ENCODE results near the gene KCP. TPM values are rescaled to one million over a fixed set of nuclear protein-coding genes. Genes with fewer than 3 reads are reported as not detected.

Gene KCP
- total and polyA plus RNA-seq, 2 experiments from 2014 or later = 0.76 to 1.1 TPM

DNA sequence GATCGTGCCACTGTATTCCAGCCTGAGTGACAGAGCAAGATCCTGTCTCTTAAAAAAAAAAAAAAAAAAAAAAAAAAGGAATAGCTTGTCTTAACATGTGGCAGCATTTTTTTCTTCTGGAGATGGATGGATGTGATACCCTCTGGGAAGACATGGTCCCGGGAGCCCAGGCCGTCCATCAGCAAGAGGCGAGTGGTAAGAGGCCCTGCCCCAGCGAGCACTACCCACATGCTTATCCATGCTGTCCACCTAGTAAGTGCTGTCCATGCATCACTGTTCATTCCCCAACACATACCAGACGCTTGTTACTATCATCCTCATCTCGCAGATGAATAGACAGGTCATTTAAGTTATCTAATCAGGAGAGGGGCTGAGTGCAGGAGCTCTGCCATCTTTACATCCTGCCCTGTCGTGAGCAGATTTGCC, 35.0 kb downstream of the KCP start:
- peaks cover 3% of the 10 kb centered on the region; the same call in 1 of the 3 replicates for H3K4me1 Mint-ChIP-seq
- H3K27ac Mint-ChIP-seq = no peak overlapping the region
- H3K27me3 Mint-ChIP-seq (ENCODE audit: insufficient read depth, low read depth, poor library complexity) = peaks cover 22% of the 10 kb centered on the region
- no peak overlapping the region for H3K4me3 ChIP-seq
- H3K36me3 ChIP-seq (ENCODE audit: insufficient read depth) = no peaks in the 10 kb centered on the region
- TF ChIP-seq CREB1 (CRISPR knock-in tag; IDR thresholded peaks at IDR 0.05; ENCODE audit: low read depth) (no peak), POLR2AphosphoS5 (IDR thresholded peaks at IDR 0.05; ENCODE audit: low read depth) (no peak), ZNF114 (CRISPR knock-in tag; IDR thresholded peaks at IDR 0.05) (no peak), EZH2phosphoT487 (IDR thresholded peaks at IDR 0.05; ENCODE audit: unreplicated experiment) (no peak), JUNB (IDR thresholded peaks at IDR 0.05; ENCODE audit: unreplicated experiment) (no peak), EZH2 (IDR thresholded peaks at IDR 0.05; ENCODE audit: low read depth, unreplicated experiment) (no peak), ZNF331 (CRISPR knock-in tag; IDR thresholded peaks at IDR 0.05; ENCODE audit: low read depth) (no peak), STAT1 (IDR thresholded peaks at IDR 0.05; ENCODE audit: unreplicated experiment) (no peak)
- TF ChIP-seq, protein P1, sequence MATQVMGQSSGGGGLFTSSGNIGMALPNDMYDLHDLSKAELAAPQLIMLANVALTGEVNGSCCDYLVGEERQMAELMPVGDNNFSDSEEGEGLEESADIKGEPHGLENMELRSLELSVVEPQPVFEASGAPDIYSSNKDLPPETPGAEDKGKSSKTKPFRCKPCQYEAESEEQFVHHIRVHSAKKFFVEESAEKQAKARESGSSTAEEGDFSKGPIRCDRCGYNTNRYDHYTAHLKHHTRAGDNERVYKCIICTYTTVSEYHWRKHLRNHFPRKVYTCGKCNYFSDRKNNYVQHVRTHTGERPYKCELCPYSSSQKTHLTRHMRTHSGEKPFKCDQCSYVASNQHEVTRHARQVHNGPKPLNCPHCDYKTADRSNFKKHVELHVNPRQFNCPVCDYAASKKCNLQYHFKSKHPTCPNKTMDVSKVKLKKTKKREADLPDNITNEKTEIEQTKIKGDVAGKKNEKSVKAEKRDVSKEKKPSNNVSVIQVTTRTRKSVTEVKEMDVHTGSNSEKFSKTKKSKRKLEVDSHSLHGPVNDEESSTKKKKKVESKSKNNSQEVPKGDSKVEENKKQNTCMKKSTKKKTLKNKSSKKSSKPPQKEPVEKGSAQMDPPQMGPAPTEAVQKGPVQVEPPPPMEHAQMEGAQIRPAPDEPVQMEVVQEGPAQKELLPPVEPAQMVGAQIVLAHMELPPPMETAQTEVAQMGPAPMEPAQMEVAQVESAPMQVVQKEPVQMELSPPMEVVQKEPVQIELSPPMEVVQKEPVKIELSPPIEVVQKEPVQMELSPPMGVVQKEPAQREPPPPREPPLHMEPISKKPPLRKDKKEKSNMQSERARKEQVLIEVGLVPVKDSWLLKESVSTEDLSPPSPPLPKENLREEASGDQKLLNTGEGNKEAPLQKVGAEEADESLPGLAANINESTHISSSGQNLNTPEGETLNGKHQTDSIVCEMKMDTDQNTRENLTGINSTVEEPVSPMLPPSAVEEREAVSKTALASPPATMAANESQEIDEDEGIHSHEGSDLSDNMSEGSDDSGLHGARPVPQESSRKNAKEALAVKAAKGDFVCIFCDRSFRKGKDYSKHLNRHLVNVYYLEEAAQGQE (IDR thresholded peaks at IDR 0.05; ENCODE audit: unreplicated experiment) = no peak
- TF ChIP-seq, protein P2, sequence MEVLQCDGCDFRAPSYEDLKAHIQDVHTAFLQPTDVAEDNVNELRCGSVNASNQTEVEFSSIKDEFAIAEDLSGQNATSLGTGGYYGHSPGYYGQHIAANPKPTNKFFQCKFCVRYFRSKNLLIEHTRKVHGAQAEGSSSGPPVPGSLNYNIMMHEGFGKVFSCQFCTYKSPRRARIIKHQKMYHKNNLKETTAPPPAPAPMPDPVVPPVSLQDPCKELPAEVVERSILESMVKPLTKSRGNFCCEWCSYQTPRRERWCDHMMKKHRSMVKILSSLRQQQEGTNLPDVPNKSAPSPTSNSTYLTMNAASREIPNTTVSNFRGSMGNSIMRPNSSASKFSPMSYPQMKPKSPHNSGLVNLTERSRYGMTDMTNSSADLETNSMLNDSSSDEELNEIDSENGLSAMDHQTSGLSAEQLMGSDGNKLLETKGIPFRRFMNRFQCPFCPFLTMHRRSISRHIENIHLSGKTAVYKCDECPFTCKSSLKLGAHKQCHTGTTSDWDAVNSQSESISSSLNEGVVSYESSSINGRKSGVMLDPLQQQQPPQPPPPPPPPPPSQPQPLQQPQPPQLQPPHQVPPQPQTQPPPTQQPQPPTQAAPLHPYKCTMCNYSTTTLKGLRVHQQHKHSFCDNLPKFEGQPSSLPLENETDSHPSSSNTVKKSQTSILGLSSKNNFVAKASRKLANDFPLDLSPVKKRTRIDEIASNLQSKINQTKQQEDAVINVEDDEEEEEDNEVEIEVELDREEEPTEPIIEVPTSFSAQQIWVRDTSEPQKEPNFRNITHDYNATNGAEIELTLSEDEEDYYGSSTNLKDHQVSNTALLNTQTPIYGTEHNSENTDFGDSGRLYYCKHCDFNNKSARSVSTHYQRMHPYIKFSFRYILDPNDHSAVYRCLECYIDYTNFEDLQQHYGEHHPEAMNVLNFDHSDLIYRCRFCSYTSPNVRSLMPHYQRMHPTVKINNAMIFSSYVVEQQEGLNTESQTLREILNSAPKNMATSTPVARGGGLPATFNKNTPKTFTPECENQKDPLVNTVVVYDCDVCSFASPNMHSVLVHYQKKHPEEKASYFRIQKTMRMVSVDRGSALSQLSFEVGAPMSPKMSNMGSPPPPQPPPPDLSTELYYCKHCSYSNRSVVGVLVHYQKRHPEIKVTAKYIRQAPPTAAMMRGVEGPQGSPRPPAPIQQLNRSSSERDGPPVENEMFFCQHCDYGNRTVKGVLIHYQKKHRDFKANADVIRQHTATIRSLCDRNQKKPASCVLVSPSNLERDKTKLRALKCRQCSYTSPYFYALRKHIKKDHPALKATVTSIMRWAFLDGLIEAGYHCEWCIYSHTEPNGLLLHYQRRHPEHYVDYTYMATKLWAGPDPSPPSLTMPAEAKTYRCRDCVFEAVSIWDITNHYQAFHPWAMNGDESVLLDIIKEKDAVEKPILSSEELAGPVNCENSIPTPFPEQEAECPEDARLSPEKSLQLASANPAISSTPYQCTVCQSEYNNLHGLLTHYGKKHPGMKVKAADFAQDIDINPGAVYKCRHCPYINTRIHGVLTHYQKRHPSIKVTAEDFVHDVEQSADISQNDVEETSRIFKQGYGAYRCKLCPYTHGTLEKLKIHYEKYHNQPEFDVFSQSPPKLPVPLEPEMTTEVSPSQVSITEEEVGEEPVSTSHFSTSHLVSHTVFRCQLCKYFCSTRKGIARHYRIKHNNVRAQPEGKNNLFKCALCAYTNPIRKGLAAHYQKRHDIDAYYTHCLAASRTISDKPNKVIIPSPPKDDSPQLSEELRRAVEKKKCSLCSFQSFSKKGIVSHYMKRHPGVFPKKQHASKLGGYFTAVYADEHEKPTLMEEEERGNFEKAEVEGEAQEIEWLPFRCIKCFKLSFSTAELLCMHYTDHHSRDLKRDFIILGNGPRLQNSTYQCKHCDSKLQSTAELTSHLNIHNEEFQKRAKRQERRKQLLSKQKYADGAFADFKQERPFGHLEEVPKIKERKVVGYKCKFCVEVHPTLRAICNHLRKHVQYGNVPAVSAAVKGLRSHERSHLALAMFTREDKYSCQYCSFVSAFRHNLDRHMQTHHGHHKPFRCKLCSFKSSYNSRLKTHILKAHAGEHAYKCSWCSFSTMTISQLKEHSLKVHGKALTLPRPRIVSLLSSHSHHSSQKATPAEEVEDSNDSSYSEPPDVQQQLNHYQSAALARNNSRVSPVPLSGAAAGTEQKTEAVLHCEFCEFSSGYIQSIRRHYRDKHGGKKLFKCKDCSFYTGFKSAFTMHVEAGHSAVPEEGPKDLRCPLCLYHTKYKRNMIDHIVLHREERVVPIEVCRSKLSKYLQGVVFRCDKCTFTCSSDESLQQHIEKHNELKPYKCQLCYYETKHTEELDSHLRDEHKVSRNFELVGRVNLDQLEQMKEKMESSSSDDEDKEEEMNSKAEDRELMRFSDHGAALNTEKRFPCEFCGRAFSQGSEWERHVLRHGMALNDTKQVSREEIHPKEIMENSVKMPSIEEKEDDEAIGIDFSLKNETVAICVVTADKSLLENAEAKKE (CRISPR knock-in tag; IDR thresholded peaks at IDR 0.05) = no peak
- TF ChIP-seq, protein P3, sequence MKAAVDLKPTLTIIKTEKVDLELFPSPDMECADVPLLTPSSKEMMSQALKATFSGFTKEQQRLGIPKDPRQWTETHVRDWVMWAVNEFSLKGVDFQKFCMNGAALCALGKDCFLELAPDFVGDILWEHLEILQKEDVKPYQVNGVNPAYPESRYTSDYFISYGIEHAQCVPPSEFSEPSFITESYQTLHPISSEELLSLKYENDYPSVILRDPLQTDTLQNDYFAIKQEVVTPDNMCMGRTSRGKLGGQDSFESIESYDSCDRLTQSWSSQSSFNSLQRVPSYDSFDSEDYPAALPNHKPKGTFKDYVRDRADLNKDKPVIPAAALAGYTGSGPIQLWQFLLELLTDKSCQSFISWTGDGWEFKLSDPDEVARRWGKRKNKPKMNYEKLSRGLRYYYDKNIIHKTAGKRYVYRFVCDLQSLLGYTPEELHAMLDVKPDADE (IDR thresholded peaks at IDR 0.05) = no peak
- TF ChIP-seq, protein P4, sequence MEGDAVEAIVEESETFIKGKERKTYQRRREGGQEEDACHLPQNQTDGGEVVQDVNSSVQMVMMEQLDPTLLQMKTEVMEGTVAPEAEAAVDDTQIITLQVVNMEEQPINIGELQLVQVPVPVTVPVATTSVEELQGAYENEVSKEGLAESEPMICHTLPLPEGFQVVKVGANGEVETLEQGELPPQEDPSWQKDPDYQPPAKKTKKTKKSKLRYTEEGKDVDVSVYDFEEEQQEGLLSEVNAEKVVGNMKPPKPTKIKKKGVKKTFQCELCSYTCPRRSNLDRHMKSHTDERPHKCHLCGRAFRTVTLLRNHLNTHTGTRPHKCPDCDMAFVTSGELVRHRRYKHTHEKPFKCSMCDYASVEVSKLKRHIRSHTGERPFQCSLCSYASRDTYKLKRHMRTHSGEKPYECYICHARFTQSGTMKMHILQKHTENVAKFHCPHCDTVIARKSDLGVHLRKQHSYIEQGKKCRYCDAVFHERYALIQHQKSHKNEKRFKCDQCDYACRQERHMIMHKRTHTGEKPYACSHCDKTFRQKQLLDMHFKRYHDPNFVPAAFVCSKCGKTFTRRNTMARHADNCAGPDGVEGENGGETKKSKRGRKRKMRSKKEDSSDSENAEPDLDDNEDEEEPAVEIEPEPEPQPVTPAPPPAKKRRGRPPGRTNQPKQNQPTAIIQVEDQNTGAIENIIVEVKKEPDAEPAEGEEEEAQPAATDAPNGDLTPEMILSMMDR (conservative IDR thresholded peaks at IDR 0.05; ENCODE audit: low read depth in 2 of 2) = no peak
- H3K36me3 Mint-ChIP-seq (ENCODE audit: low read depth) = no peaks in the 10 kb centered on the region
- no peaks in the 10 kb centered on the region for H4K20me1 ChIP-seq (replicated peaks; ENCODE audit: insufficient read depth)
- H3K4me3 Mint-ChIP-seq = no peak overlapping the region
- no peak overlapping the region for H2AFZ ChIP-seq
- no peak overlapping the region for H3K4me2 ChIP-seq
- H3K4me1 ChIP-seq (ENCODE audit: insufficient read depth) = peaks cover 8% of the 10 kb centered on the region; the same call in 1 of the 2 replicates
- H3K9me2 ChIP-seq (ENCODE audit: insufficient read depth) = no peaks in the 10 kb centered on the region
- H3K79me2 ChIP-seq (replicated peaks; ENCODE audit: insufficient read depth) = no peaks in the 10 kb centered on the region
- no peak for DNase-seq (ENCODE audit: low spot score)
- no peak overlapping the region for H3K27ac ChIP-seq (ENCODE audit: low read depth)
- peaks cover 18% of the 10 kb centered on the region for H3K27me3 ChIP-seq (ENCODE audit: insufficient read depth)
- no peaks in the 10 kb centered on the region for H3F3A ChIP-seq (replicated peaks; ENCODE audit: low read depth)
- H3K9me3 Mint-ChIP-seq = no peaks in the 10 kb centered on the region
- ATAC-seq = no peak
